Measurements from ENCODE around the gene STEAP3.

DNA sequence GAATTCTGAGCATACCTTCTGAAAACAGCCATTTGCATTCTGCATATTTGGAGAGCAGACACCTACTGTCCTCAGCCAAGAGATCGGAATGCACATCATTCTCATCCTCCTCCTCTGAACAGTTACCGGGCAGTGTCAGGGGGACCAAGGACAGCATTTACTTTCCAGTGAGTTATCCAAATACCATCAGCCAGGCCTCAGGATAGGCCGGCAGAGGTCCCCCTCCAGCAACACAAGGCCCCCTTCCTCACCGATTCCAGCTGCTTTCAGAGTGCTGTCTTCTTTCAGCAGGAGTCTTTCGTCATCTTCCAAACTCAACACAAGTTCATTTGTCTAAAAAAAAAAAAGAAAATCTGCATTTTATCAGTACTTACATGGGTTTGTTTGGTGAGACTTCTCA, 87.7 kb downstream of the STEAP3 start:
- TF ChIP-seq, protein P1, sequence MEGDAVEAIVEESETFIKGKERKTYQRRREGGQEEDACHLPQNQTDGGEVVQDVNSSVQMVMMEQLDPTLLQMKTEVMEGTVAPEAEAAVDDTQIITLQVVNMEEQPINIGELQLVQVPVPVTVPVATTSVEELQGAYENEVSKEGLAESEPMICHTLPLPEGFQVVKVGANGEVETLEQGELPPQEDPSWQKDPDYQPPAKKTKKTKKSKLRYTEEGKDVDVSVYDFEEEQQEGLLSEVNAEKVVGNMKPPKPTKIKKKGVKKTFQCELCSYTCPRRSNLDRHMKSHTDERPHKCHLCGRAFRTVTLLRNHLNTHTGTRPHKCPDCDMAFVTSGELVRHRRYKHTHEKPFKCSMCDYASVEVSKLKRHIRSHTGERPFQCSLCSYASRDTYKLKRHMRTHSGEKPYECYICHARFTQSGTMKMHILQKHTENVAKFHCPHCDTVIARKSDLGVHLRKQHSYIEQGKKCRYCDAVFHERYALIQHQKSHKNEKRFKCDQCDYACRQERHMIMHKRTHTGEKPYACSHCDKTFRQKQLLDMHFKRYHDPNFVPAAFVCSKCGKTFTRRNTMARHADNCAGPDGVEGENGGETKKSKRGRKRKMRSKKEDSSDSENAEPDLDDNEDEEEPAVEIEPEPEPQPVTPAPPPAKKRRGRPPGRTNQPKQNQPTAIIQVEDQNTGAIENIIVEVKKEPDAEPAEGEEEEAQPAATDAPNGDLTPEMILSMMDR (IDR thresholded peaks at IDR 0.05; ENCODE audit: low read length) = peak; percentile 52
- TF ChIP-seq EZH2 (optimal IDR thresholded peaks at IDR 0.05; ENCODE audit: low read depth, low read length) (no peak), EZH2phosphoT487 (IDR thresholded peaks at IDR 0.05; ENCODE audit: low read length) (no peak)
